Neuronal stem cell (in vitro differentiated cells): ENCODE measurements around the gene ZNF441.

ENCODE experiments used
- DNase-seq: peaks from one replicate; pipeline ENCODE4 v3.0.0-alpha.2; 2013; ENCODE audit warnings: low spot score
- H2AFZ ChIP-seq: one replicate; pipeline ENCODE4 v1.6.1; 2013; ENCODE audit warnings: mild to moderate bottlenecking, low read length, inconsistent platforms
- H2AK5ac ChIP-seq: 2 replicates; pipeline ENCODE4 v1.6.1; 2013; ENCODE audit warnings: low read depth, mild to moderate bottlenecking, inconsistent platforms, low read length, moderate library complexity, mixed read lengths
- H2BK120ac ChIP-seq: 2 replicates; pipeline ENCODE4 v1.6.1; 2013; ENCODE audit warnings: low read depth, mild to moderate bottlenecking, inconsistent platforms, low read length, moderate library complexity, mixed read lengths
- H2BK12ac ChIP-seq: one replicate; pipeline ENCODE4 v1.6.1; 2013; ENCODE audit warnings: low read length, inconsistent platforms
- H2BK15ac ChIP-seq: 2 replicates; pipeline ENCODE4 v1.6.1; 2013; ENCODE audit warnings: mild to moderate bottlenecking, low read length, inconsistent platforms, mixed read lengths
- H2BK5ac ChIP-seq: one replicate; pipeline ENCODE4 v1.6.1; 2013; ENCODE audit warnings: inconsistent platforms, mild to moderate bottlenecking, low read length, moderate library complexity
- H3K14ac ChIP-seq: one replicate; pipeline ENCODE4 v1.6.1; 2013; ENCODE audit warnings: low read length, inconsistent platforms
- H3K18ac ChIP-seq: 2 replicates; pipeline ENCODE4 v1.6.1; 2013; ENCODE audit warnings: low read length, inconsistent platforms
- H3K23ac ChIP-seq: 2 replicates; pipeline ENCODE4 v1.6.1; 2013; ENCODE audit warnings: low read depth, mild to moderate bottlenecking, mixed read lengths, low read length, inconsistent platforms; ENCODE audit not compliant: poor library complexity
- H3K27ac ChIP-seq: replicated peaks from 3 replicates; pipeline ENCODE4 v1.5.1; 2013; ENCODE audit warnings: low read length, inconsistent platforms
- H3K27me3 ChIP-seq, 3 experiments: 2 replicates each; pipeline ENCODE4 v1.6.1; 2013; ENCODE audit warnings: low read length in 3 of 3, mild to moderate bottlenecking in 2 of 3, inconsistent platforms in 1 of 3, low read depth in 1 of 3, mixed read lengths in 1 of 3, moderate library complexity in 1 of 3; ENCODE audit not compliant: control insufficient read depth in 3 of 3, insufficient read depth in 3 of 3
- H3K36me3 ChIP-seq, 2 donors: replicated peaks in 1 of 2; 2 replicates each; pipeline ENCODE4 v1.6.1; 2013; ENCODE audit warnings: low read length in 2 of 2; ENCODE audit not compliant: control insufficient read depth in 2 of 2, insufficient read depth in 2 of 2
- H3K4ac ChIP-seq: 2 replicates; pipeline ENCODE4 v1.6.1; 2013; ENCODE audit warnings: inconsistent platforms, mild to moderate bottlenecking, low read length, moderate library complexity
- H3K4me1 ChIP-seq, 2 donors: 1 replicate in 1 of 2; 2 replicates in 1 of 2; pipeline ENCODE4 v1.6.1; 2013; ENCODE audit warnings: low read length in 2 of 2, low read depth in 1 of 2; ENCODE audit not compliant: control insufficient read depth in 2 of 2, insufficient read depth in 1 of 2
- H3K4me2 ChIP-seq: one replicate; pipeline ENCODE4 v1.6.1; 2013; ENCODE audit warnings: mild to moderate bottlenecking, low read length, inconsistent platforms; ENCODE audit not compliant: insufficient read depth, poor library complexity, severe bottlenecking
- H3K4me3 ChIP-seq, 2 donors: 2 replicates each; pipeline ENCODE4 v1.5.1; 2013; ENCODE audit warnings: low read length in 2 of 2, mild to moderate bottlenecking in 2 of 2, inconsistent platforms in 1 of 2, moderate library complexity in 1 of 2
- H3K79me1 ChIP-seq: one replicate; pipeline ENCODE4 v1.6.1; 2013; ENCODE audit warnings: low read depth, mild to moderate bottlenecking, inconsistent platforms, low read length, moderate library complexity
- H3K9ac ChIP-seq: one replicate; pipeline ENCODE4 v1.6.1; 2013; ENCODE audit warnings: mild to moderate bottlenecking, low read depth, low read length, inconsistent platforms; ENCODE audit not compliant: poor library complexity
- H3K9me3 ChIP-seq, 2 donors: replicated peaks in 1 of 2; 2 replicates each; pipeline versions ENCODE3 to v1.6.1; 2013; ENCODE audit warnings: low read length in 2 of 2, mild to moderate bottlenecking in 2 of 2, inconsistent platforms in 1 of 2, low read depth in 1 of 2, mixed read lengths in 1 of 2, moderate library complexity in 1 of 2; ENCODE audit not compliant: control insufficient read depth in 2 of 2, insufficient read depth in 1 of 2
- H4K8ac ChIP-seq: one replicate; pipeline ENCODE4 v1.6.1; 2013; ENCODE audit warnings: low read depth, mild to moderate bottlenecking, inconsistent platforms, low read length, moderate library complexity
- H4K91ac ChIP-seq: one replicate; pipeline ENCODE4 v1.6.1; 2013; ENCODE audit warnings: low read length, low read depth, mild to moderate bottlenecking, inconsistent platforms; ENCODE audit not compliant: poor library complexity
- WGBS, 2 donors: extraction: QIAGEN DNeasy Blood & Tissue Kit; methylation state at CpG; one replicate each; pipeline ENCODE4 v1.1.7; 2013; ENCODE audit warnings: missing lambda C conversion rate in 2 of 2, mixed read lengths in 1 of 2; ENCODE audit not compliant: insufficient read length in 2 of 2, insufficient replicate concordance in 1 of 2; ENCODE audit errors: extremely low coverage in 2 of 2; 5-methylcytosine and 5-hydroxymethylcytosine counted together

The ZNF441 gene

DNA sequence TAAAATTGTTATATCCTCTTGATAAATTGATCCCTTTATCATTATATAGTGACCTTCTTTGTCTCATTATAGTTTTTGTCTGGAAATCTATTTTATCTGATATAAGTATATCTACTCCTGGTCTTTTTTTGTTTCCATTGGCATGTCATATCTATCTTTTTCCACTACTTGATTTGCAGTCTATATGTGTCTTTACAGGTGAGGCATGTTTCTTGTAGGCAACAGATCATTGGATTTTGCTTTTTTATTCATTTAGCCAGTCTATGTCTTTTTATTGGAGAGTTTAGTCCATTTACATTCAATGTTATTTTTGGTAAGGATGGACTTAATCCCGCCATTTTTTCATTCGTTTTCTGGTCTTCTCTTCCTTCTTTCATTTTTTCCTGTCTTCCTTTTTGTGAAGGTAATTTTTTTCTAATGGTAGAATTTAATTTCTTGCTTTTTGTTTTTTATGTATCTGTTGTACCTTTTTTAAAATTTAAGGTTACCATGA is 14.5 kb upstream of the ZNF441 start:
- Histone ChIP-seq H3K23ac (no peak overlapping the region), H2AK5ac (no peak overlapping the region), H4K91ac (no peak overlapping the region), H2BK15ac (no peak overlapping the region), H3K27me3 (no peaks in the 10 kb centered on the region), H3K4ac (no peak overlapping the region), H3K4me2 (no peak overlapping the region), H3K14ac (no peak overlapping the region), H4K8ac (no peak overlapping the region), H2BK120ac (no peak overlapping the region), H3K36me3 (no peaks in the 10 kb centered on the region), H2AFZ (no peak overlapping the region), H3K9ac (no peak overlapping the region), H3K18ac (no peak overlapping the region), H3K9me3 (peaks cover under 1 to 16% of the 10 kb centered on the region in 2 donors), H3K4me1 (no peaks in the 10 kb centered on the region), H2BK12ac (no peak overlapping the region), H2BK5ac (no peak overlapping the region), H3K4me3 (no peak overlapping the region), H3K79me1 (no peaks in the 10 kb centered on the region), H3K27ac (no peak overlapping the region)
- WGBS, 2 donors: no CpG with 5 or more reads among the region's 2 CpGs
- no peak for DNase-seq

DNA sequence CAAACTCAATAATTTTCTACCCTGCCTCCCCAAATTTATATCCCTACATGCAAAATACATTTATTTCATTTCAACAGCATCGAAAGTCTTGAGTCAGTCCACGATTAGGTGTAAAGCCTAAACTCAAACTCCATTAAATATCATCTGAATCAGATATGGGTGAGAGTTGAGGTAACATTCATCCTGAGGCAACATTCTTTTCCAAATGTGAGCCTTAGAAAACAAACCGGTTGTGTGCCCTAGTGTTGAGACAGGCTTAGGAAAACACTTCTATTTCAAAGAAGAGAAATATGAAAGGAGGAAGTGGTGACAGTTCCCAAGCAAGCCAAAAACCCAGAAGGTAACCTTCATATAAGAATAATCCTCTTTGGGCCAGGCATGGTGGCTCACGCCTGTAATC is 12.1 kb upstream of the ZNF441 start:
- Histone ChIP-seq H4K91ac (no peak overlapping the region), H3K14ac (no peak overlapping the region), H2BK120ac (no peak overlapping the region), H3K4me1 (no peaks in the 10 kb centered on the region), H4K8ac (no peak overlapping the region), H2AK5ac (no peak overlapping the region), H3K4me2 (no peak overlapping the region), H3K23ac (no peak overlapping the region), H2BK15ac (no peak overlapping the region), H3K27me3 (no peaks in the 10 kb centered on the region), H2AFZ (no peak overlapping the region), H2BK12ac (no peak overlapping the region), H3K4ac (no peak overlapping the region), H3K9ac (no peak overlapping the region), H3K36me3 (no peaks in the 10 kb centered on the region), H2BK5ac (no peak overlapping the region), H3K18ac (no peak overlapping the region), H3K4me3 (no peak overlapping the region), H3K9me3 (peaks cover 2 to 18% of the 10 kb centered on the region in 2 donors), H3K27ac (no peak overlapping the region), H3K79me1 (no peaks in the 10 kb centered on the region)
- no CpG with 5 or more reads among the region's 4 CpGs for WGBS, 2 donors
- no peak for DNase-seq

DNA sequence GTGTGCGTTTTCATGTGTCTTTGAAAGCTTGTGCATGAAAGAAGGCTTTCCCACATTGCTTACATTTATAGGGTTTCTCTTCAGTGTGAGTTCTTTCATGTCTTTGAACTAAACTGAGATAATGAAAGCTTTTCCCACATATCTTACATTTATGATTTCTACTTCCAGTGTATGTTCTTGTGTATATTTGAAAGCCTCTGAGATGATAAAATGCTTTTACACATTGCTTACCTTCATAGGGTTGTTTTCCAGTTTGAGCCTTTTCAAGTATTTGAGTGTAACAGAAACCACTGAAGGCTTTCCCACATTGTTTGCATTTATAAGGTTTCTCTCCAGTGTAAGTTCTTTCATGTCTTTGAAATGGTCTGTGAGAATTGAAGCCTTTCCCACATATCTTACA is 9.8 kb upstream of the ZNF441 start:
- H2BK15ac ChIP-seq: no peak overlapping the region
- no peak overlapping the region for H3K27ac ChIP-seq
- no peak overlapping the region for H2AFZ ChIP-seq
- peaks cover 2 to 18% of the 10 kb centered on the region in 2 donors for H3K9me3 ChIP-seq
- H3K27me3 ChIP-seq: no peaks in the 10 kb centered on the region
- no peaks in the 10 kb centered on the region for H3K4me1 ChIP-seq
- H3K23ac ChIP-seq: no peak overlapping the region
- H2AK5ac ChIP-seq: no peak overlapping the region
- no peak overlapping the region for H2BK12ac ChIP-seq
- H4K8ac ChIP-seq: no peak overlapping the region
- H3K36me3 ChIP-seq: no peaks in the 10 kb centered on the region
- H4K91ac ChIP-seq: no peak overlapping the region
- WGBS, 2 donors: no CpG with 5 or more reads among the region's 1 CpG
- H3K4me2 ChIP-seq: no peak overlapping the region
- no peaks in the 10 kb centered on the region for H3K79me1 ChIP-seq
- H3K4ac ChIP-seq: no peak overlapping the region
- no peak for DNase-seq
- no peak overlapping the region for H2BK5ac ChIP-seq
- no peak overlapping the region for H3K14ac ChIP-seq
- no peak overlapping the region for H3K18ac ChIP-seq
- no peak overlapping the region for H3K4me3 ChIP-seq
- no peak overlapping the region for H2BK120ac ChIP-seq
- H3K9ac ChIP-seq: no peak overlapping the region

DNA sequence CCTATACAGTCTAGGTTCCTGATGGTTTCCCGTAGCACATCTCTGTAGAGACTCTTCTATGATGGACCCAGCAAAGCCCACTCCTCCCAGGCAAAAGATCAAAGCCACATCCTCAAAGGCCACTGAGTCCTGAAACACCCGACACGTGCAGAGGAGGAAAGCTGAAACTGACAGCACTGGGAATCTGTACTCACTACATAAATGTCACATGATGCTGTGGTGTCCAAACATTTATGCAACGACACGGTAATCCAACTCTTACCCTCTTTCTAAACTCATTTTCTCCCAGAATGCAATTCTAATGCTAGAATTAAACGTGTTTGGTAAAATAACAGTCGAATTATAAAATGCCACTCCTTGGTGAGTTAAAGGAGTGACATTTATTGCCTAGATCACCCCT is 7.0 kb upstream of the ZNF441 start:
- Histone ChIP-seq H3K4me1 (no peaks in the 10 kb centered on the region), H2BK15ac (no peak overlapping the region), H3K4ac (no peak overlapping the region), H2AK5ac (no peak overlapping the region), H2BK5ac (no peak overlapping the region), H3K4me3 (no peak overlapping the region), H3K9me3 (peaks cover 2 to 15% of the 10 kb centered on the region in 2 donors), H2BK12ac (no peak overlapping the region), H3K14ac (no peak overlapping the region), H4K8ac (no peak overlapping the region), H3K27me3 (no peaks in the 10 kb centered on the region), H3K79me1 (no peaks in the 10 kb centered on the region), H3K27ac (no peak overlapping the region), H4K91ac (no peak overlapping the region), H3K4me2 (no peak overlapping the region), H3K23ac (no peak overlapping the region), H2BK120ac (no peak overlapping the region), H3K18ac (no peak overlapping the region), H3K36me3 (no peaks in the 10 kb centered on the region), H2AFZ (no peak overlapping the region), H3K9ac (no peak overlapping the region)
- DNase-seq: no peak
- WGBS, 2 donors: no CpG with 5 or more reads among the region's 7 CpGs
